ENCODE results near the gene ANTXR1. TPM values are rescaled to one million over a fixed set of nuclear protein-coding genes. Genes with fewer than 3 reads are reported as not detected.

ANTXR1 gene
- 4.4 and 19.9 TPM in 2 replicates for total RNA-seq

GRCh38 chr2:69013142-69013839 lies at the start of gene ANTXR1:
ANTXR1 (plus strand) TSS chr2:69013179; CDS start chr2:69013500, 321 bp downstream.

GRCh38 chr2:68974251-68974650 lies 38.7 kb upstream of the ANTXR1 start, which contains the start of gene GKN1:
GKN1 (plus strand) TSS chr2:68974636; CDS start chr2:68974678, 42 bp downstream.

Other genes starting within 250 kb of the ANTXR1 start
- gene BMP10, start 141.8 kb upstream of the ANTXR1 start, total RNA-seq = not detected in 2 replicates
- not detected in 2 replicates for gene GKN2, start 60.3 kb upstream of the ANTXR1 start, total RNA-seq
- gene GKN1, start 38.5 kb upstream of the ANTXR1 start, total RNA-seq = not detected in 2 replicates

Measured in nasal cavity respiratory epithelium epithelial cell of viscerocranial mucosa (primary cell).